Measurements from ENCODE around the gene TBC1D16.

The TBC1D16 gene

DNA sequence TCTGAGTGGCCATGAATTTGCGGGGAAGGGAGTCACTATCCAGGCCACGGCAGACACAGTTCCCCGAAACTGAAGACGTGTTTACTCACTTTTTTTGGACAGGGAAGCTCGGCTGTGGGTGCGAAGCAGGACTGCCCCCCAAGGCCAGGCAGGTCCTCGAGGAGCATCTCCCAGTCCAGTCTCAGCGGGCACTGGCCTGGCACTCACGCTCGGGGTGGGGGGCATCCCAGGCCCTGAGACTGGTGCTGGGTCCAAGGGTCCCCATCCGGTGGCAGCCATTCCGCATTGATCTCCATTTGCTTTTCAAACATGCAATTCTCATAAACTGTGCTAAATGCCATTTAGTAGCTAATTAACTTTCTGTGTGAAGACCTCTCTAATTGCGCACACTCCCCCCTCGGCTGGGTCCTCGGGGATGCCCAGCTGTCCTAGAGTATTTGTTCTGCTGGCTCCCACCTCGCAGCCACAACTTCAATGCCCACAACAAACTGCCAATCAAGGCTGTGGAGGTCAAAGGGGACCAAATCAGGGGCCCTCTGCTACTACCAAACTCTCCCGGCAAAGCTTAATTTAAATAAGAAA lies 50.2 kb downstream of the TBC1D16 start:
- no peak overlapping the region for H3K4me3 ChIP-seq (ENCODE audit: low read depth, low read length)
- TF ChIP-seq, protein P1, sequence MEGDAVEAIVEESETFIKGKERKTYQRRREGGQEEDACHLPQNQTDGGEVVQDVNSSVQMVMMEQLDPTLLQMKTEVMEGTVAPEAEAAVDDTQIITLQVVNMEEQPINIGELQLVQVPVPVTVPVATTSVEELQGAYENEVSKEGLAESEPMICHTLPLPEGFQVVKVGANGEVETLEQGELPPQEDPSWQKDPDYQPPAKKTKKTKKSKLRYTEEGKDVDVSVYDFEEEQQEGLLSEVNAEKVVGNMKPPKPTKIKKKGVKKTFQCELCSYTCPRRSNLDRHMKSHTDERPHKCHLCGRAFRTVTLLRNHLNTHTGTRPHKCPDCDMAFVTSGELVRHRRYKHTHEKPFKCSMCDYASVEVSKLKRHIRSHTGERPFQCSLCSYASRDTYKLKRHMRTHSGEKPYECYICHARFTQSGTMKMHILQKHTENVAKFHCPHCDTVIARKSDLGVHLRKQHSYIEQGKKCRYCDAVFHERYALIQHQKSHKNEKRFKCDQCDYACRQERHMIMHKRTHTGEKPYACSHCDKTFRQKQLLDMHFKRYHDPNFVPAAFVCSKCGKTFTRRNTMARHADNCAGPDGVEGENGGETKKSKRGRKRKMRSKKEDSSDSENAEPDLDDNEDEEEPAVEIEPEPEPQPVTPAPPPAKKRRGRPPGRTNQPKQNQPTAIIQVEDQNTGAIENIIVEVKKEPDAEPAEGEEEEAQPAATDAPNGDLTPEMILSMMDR (IDR thresholded peaks at IDR 0.05; ENCODE audit: low read depth, low read length) = no peak

DNA sequence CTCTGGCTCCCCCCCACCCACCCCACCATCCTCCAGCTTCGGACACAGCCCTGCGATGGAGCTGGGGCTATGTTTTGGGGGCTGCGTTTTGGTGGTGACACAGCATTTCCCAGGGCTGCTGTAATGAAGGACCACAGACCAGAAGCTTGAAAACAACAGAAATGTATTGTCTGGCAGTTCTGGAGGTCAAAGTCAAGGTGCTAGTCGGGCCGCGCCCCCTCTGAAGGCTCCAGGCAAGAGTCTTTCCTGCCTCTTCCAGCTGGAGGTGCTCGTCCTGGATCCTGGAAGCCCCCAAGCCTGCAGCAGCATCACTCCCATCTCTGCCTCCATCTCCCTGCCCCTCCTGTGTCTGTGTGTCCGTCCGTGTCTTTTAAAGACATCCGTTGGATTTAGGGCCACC lies 50.8 kb downstream of the TBC1D16 start:
- no peak overlapping the region for H3K4me3 ChIP-seq (ENCODE audit: low read depth, low read length)
- TF ChIP-seq, protein P1 (IDR thresholded peaks at IDR 0.05; ENCODE audit: low read depth, low read length) = no peak

DNA sequence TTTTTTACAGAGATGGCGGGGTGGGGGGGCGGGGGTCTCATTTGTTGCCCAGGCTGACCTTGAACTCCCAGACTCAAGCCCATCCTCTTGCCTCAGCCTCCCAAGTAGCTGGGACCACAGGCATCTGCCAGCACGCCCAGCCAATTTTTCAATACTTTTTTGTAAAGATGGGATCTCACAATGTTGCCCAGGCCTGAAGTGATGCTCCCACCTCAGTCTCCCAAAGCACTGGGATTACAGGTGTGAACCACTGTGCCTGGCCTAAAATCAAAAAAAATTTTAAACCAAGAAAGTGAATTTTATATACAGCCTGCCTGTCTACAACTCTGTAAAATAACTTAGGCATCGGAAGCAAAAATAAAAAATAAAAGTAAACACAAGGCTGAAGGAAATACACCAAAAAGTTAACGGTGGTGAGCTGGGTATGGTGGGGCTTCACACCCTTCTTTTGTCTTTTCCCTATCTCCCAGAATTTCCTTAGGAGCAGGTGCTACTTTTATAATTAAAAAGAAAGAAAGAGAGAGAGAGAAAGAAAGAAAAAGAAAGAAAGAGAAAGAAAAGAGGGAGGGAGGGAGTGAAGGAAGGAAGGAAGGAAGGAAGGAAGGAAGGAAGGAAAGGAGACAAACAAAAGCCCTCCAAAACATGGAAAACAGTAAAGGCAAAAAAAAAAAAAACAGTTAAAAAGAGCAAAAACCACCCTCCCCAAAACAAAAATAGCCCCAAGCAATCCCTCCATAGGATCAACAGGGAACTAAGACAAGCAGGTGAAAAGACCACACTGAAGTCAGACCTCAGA lies 51.4 kb downstream of the TBC1D16 start:
- TF ChIP-seq, protein P1 (IDR thresholded peaks at IDR 0.05; ENCODE audit: low read depth, low read length) = no peak

DNA sequence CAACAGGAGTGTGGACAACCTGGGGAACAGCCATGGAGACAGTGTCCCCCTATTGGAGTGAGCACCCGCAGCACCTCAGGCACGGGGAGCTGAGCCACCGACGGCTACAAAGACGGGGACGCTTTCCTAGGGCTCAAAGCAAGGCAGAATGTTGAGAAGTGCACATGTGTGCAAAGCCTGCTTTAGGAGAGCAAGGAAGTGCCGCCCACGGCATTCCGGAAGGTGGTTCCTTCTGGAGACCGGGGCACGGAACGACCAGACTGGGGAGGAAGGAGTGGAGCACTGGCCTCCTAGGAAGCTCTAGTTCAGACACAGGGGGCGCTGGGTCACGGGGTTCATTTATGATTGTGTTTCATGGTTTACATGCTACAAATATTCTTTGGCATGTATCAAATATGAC lies 52.2 kb downstream of the TBC1D16 start:
- TF ChIP-seq, protein P1 (IDR thresholded peaks at IDR 0.05; ENCODE audit: low read depth, low read length) = no peak
- no peak overlapping the region for H3K4me3 ChIP-seq (ENCODE audit: low read depth, low read length)

More for the DNA sequence above, 51.4 kb downstream of the TBC1D16 start:
- H3K4me3 ChIP-seq (ENCODE audit: low read depth, low read length) = no peak overlapping the region

DNA sequence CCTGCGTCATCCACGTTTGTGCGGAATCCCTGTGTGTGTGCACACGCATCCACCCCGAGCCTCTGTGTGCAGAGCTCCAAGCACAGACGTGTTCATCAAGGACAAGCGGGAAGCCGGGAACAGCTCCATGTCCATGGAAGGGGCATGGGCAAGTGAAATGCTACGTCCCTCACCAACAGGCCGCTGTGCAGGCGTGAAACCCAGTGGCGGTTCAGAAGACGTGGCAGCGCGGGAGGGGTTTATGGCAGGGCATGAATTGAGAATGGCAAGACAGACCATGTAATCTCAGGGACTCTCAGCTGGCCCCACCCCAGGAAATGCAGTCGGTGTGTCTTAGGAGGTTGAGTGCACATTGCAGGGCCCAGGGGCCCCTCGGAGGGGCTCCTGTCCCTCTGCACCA lies 52.7 kb downstream of the TBC1D16 start:
- no peak overlapping the region for H3K4me3 ChIP-seq (ENCODE audit: low read depth, low read length)
- TF ChIP-seq, protein P1 (IDR thresholded peaks at IDR 0.05; ENCODE audit: low read depth, low read length) = no peak

DNA sequence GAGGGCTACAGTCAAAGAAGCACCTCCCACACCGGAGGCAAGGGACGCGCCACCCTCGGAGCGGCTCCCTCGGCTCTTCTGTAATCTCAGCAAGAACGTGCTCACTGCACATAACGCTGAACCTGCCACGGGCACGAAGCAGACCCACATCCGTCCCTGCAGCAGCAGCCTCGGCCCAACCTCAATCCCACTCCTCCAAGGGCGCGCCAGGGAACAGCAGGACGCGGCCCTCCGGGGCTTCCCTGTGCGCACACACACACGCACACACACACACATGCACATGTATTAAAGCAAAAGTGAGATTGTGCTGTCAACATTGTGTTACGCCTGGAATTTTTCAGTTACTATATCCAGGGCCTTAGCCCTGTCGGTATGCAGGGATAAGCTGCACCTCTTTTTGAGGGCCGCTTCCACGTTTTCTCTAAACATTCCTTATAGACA lies 54.0 kb downstream of the TBC1D16 start:
- TF ChIP-seq, protein P1 (IDR thresholded peaks at IDR 0.05; ENCODE audit: low read depth, low read length) = no peak

DNA sequence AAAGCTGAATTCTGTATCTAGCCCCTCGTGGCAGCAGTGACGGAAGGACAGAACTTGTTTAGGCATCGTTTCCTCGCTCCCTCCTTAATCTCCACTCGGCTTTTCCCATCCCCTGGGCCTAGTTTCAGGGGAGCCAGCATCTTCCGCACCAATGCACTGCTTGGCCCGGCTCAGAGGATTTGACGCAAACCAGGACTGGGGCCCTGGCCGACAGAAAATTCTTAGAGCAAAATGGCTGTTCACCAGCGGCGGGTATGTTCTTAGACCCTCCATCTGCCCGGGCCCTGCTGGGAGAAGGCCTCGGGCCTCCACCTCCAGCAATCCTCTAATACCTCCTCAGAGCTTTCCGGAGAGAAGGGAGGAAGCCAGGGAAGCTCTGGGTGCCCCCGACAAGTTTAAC lies 54.6 kb downstream of the TBC1D16 start:
- TF ChIP-seq, protein P1 (IDR thresholded peaks at IDR 0.05; ENCODE audit: low read depth, low read length) = no peak

More for the DNA sequence above, 54.0 kb downstream of the TBC1D16 start:
- no peak overlapping the region for H3K4me3 ChIP-seq (ENCODE audit: low read depth, low read length)

More for the DNA sequence above, 54.6 kb downstream of the TBC1D16 start:
- H3K4me3 ChIP-seq (ENCODE audit: low read depth, low read length) = no peak overlapping the region

Measured in WI38 (cell line).